SW 1271 (cell line): Measurements from ENCODE around the gene IRX3.
A peak's percentile ranks its signal among the peaks of the same experiment; 100 is the strongest.

Source experiments
- DNase-seq, 2 experiments: peaks; one replicate each; lab custom pipeline; 2025; lab: John Stamatoyannopoulos, UW

IRX3 gene

GRCh38 chr16:54290833-54291655 lies 4.5 kb upstream of the IRX3 start:
- DNase-seq: no peak

- DNase-seq: no peak
Observed at GRCh38 chr16:54289945-54290832, 3.6 kb upstream of the IRX3 start.

- DNase-seq: no peak
Observed at GRCh38 chr16:54289242-54289944, 2.8 kb upstream of the IRX3 start.

GRCh38 chr16:54288835-54289241 lies 2.3 kb upstream of the IRX3 start:
- DNase-seq: no peak

- DNase-seq: no peak
Observed at GRCh38 chr16:54288030-54288834, 1.6 kb upstream of the IRX3 start.

GRCh38 chr16:54287131-54288029 lies 793 bp upstream of the IRX3 start:
- DNase-seq: peak in 1 of 2 experiments; percentile 11

GRCh38 chr16:54286090-54286365 lies 559 bp downstream of the IRX3 start:
- DNase-seq: no peak

- DNase-seq: peak in 1 of 2 experiments; percentile 9
Observed at GRCh38 chr16:54285414-54286089, 1.0 kb downstream of the IRX3 start.

- DNase-seq: no peak
Observed at GRCh38 chr16:54284931-54285413, 1.6 kb downstream of the IRX3 start.

GRCh38 chr16:54284319-54284930 lies 2.2 kb downstream of the IRX3 start:
- no peak for DNase-seq

- no peak for DNase-seq
Observed at GRCh38 chr16:54283725-54284318, 2.8 kb downstream of the IRX3 start.

GRCh38 chr16:54282928-54283724 lies 3.5 kb downstream of the IRX3 start:
- DNase-seq: no peak

- no peak for DNase-seq
Observed at GRCh38 chr16:54282202-54282927, 4.2 kb downstream of the IRX3 start.

- DNase-seq: no peak
Observed at GRCh38 chr16:54281535-54282201, 4.9 kb downstream of the IRX3 start.

GRCh38 chr16:54280751-54281150 lies 5.8 kb downstream of the IRX3 start:
- no peak for DNase-seq

GRCh38 chr16:54277845-54278703 lies 8.5 kb downstream of the IRX3 start:
- no peak for DNase-seq
